HG03571 (cell line): Measurements from ENCODE around the gene LMBRD1.
"Not testable (repeated sequence)": the region's sequence is repeated elsewhere in the genome, so short reads cannot be mapped to it uniquely, and the experiment has no call there.

Source experiments
- ATAC-seq: cut with Tn5 transposase; IDR thresholded peaks from one replicate; pipeline ENCODE4 v1.9.1; 2021; ENCODE audit not compliant: unreplicated experiment

The LMBRD1 gene

GRCh38 chr6:69796642-69797390 is at the start of gene LMBRD1:
Gene LMBRD1 (minus strand): TSS chr6:69797010. CDS start chr6:69796881, 129 bp downstream.
- peak; percentile 90 for ATAC-seq

GRCh38 chr6:69846312-69846711 is 49.5 kb upstream of the LMBRD1 start:
- ATAC-seq, result no peak

GRCh38 chr6:69843189-69843588 is 46.4 kb upstream of the LMBRD1 start:
- ATAC-seq, result no peak

- ATAC-seq, result no peak
Measured at GRCh38 chr6:69841862-69842261, 45.1 kb upstream of the LMBRD1 start.

GRCh38 chr6:69835414-69836179 is 38.8 kb upstream of the LMBRD1 start:
- ATAC-seq, result peak; percentile 55

- no peak for ATAC-seq
Measured at GRCh38 chr6:69832558-69832957, 35.7 kb upstream of the LMBRD1 start.

GRCh38 chr6:69827276-69827893 is 30.6 kb upstream of the LMBRD1 start:
- ATAC-seq, result no peak

- ATAC-seq, result no peak
Measured at GRCh38 chr6:69825904-69826303, 29.1 kb upstream of the LMBRD1 start.

GRCh38 chr6:69824355-69824754 is 27.5 kb upstream of the LMBRD1 start:
- not testable (repeated sequence) for ATAC-seq

GRCh38 chr6:69820438-69820837 is 23.6 kb upstream of the LMBRD1 start:
- ATAC-seq, result no peak

GRCh38 chr6:69820018-69820417 is 23.2 kb upstream of the LMBRD1 start:
- no peak for ATAC-seq

- ATAC-seq, result no peak
Measured at GRCh38 chr6:69819138-69819537, 22.3 kb upstream of the LMBRD1 start.

- no peak for ATAC-seq
Measured at GRCh38 chr6:69818223-69818930, 21.6 kb upstream of the LMBRD1 start.

GRCh38 chr6:69817358-69817757 is 20.5 kb upstream of the LMBRD1 start:
- no peak for ATAC-seq

- peak; percentile 39 for ATAC-seq
Measured at GRCh38 chr6:69816569-69816968, 19.8 kb upstream of the LMBRD1 start.

GRCh38 chr6:69816026-69816425 is 19.2 kb upstream of the LMBRD1 start:
- peak; percentile 71 for ATAC-seq

- ATAC-seq, result peak; percentile 31
Measured at GRCh38 chr6:69813508-69813907, 16.7 kb upstream of the LMBRD1 start.

GRCh38 chr6:69812746-69813427 is 16.1 kb upstream of the LMBRD1 start:
- ATAC-seq, result no peak

- no peak for ATAC-seq
Measured at GRCh38 chr6:69802995-69803394, 6.2 kb upstream of the LMBRD1 start.

- no peak for ATAC-seq
Measured at GRCh38 chr6:69801711-69802110, 4.9 kb upstream of the LMBRD1 start.

- ATAC-seq, result no peak
Measured at GRCh38 chr6:69801225-69801624, 4.4 kb upstream of the LMBRD1 start.
